Left hindlimb (tissue), 1 donor: Measurements from ENCODE around the gene SECISBP2.
"Not testable (repeated sequence)": the region's sequence is repeated elsewhere in the genome, so short reads cannot be mapped to it uniquely, and the experiment has no call there.

Experiments
- DNase-seq: peaks from one replicate; pipeline ENCODE4 v3.0.0-alpha.2; 2018

SECISBP2 gene

GRCh38 chr9:89318123-89319014, at the start of gene SECISBP2:
SECISBP2 (plus strand) TSS chr9:89318500; CDS start chr9:89318577, 77 bp downstream.
- DNase-seq: peak; percentile 98

GRCh38 chr9:89273528-89274279, 44.6 kb upstream of the SECISBP2 start:
- no peak for DNase-seq

GRCh38 chr9:89274838-89275237, 43.5 kb upstream of the SECISBP2 start:
- no peak for DNase-seq

- DNase-seq: not testable (repeated sequence)
Observed at GRCh38 chr9:89276040-89276439, 42.3 kb upstream of the SECISBP2 start.

- DNase-seq: no peak
Observed at GRCh38 chr9:89277043-89277442, 41.3 kb upstream of the SECISBP2 start.

- DNase-seq: no peak
Observed at GRCh38 chr9:89277454-89277853, 40.8 kb upstream of the SECISBP2 start.

- no peak for DNase-seq
Observed at GRCh38 chr9:89278551-89278950, 39.7 kb upstream of the SECISBP2 start.

GRCh38 chr9:89278997-89279739, 39.1 kb upstream of the SECISBP2 start:
- no peak for DNase-seq

- no peak for DNase-seq
Observed at GRCh38 chr9:89281106-89281505, 37.2 kb upstream of the SECISBP2 start.

- peak; percentile 47 for DNase-seq
Observed at GRCh38 chr9:89282248-89282968, 35.9 kb upstream of the SECISBP2 start.

GRCh38 chr9:89284076-89284475, 34.2 kb upstream of the SECISBP2 start:
- no peak for DNase-seq

GRCh38 chr9:89291741-89292140, 26.6 kb upstream of the SECISBP2 start:
- DNase-seq: no peak

- DNase-seq: no peak
Observed at GRCh38 chr9:89293014-89293413, 25.3 kb upstream of the SECISBP2 start.

- DNase-seq: no peak
Observed at GRCh38 chr9:89295400-89295799, 22.9 kb upstream of the SECISBP2 start.

GRCh38 chr9:89301996-89302395, 16.3 kb upstream of the SECISBP2 start:
- DNase-seq: not testable (repeated sequence)

- DNase-seq: no peak
Observed at GRCh38 chr9:89304020-89304833, 14.1 kb upstream of the SECISBP2 start.

- DNase-seq: no peak
Observed at GRCh38 chr9:89304834-89305188, 13.5 kb upstream of the SECISBP2 start.

GRCh38 chr9:89305868-89306267, 12.4 kb upstream of the SECISBP2 start:
- DNase-seq: no peak

- no peak for DNase-seq
Observed at GRCh38 chr9:89309166-89309565, 9.1 kb upstream of the SECISBP2 start.

GRCh38 chr9:89309608-89310474, 8.5 kb upstream of the SECISBP2 start:
- DNase-seq: no peak
